H7 (cell line): ENCODE data around the gene LIMS4. TPM values are rescaled to one million over a fixed set of nuclear protein-coding genes. Genes with fewer than 3 reads are reported as not detected.
"Not testable (repeated sequence)": the region's sequence is repeated elsewhere in the genome, so short reads cannot be mapped to it uniquely, and the experiment has no call there.

Experiments
- DNase-seq: peaks from one replicate; pipeline ENCODE4 v3.0.0; 2012
- H3K27me3 ChIP-seq: 2 replicates; pipeline ENCODE4 v1.6.0; 2011; ENCODE audit warnings: mild to moderate bottlenecking, low read length; ENCODE audit not compliant: control insufficient read depth, insufficient read depth
- H3K36me3 ChIP-seq: replicated peaks from 2 replicates; pipeline ENCODE4 v1.5.1; 2011; ENCODE audit warnings: low read length; ENCODE audit not compliant: control insufficient read depth, insufficient read depth
- H3K4me3 ChIP-seq: 2 replicates; pipeline ENCODE4 v1.5.1; 2011; ENCODE audit warnings: low read depth, mild to moderate bottlenecking, control low read depth, low read length, moderate library complexity; ENCODE audit not compliant: insufficient read depth
- total RNA-seq: library from RNA; depleted of rRNA; stranded (reverse); fragments of >200 nt; shearing (Covaris generic); gene quantifications from 2 replicates; pipeline ENCODE4 v1.2.3, GENCODE V29; 2014; rRNA removed

The LIMS4 gene
- total RNA-seq, 1 experiment from 2014 or later = 0.07 TPM

DNA sequence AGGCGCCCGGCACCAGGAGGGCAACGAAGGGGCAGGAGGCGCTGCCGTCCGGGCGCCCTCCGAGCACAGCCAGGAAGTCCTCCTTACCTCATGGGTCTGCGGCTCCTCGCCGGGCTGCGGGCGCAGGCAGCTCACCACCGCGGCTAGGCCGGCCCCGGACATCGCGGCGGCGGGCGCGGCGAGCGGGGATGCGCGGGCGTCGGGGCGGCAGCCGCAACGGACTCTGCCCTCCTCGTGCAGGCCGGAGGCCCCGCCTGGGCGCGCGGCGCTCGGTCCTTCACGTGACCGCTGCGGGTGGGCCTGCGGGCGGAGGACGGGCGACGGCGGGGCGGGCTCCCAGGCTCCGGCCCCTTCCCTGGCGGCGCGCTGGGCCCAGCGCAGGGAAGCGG, 49.0 kb downstream of the LIMS4 start:
- not testable (repeated sequence) for DNase-seq, H3K36me3 ChIP-seq, H3K4me3 ChIP-seq, H3K27me3 ChIP-seq

DNA sequence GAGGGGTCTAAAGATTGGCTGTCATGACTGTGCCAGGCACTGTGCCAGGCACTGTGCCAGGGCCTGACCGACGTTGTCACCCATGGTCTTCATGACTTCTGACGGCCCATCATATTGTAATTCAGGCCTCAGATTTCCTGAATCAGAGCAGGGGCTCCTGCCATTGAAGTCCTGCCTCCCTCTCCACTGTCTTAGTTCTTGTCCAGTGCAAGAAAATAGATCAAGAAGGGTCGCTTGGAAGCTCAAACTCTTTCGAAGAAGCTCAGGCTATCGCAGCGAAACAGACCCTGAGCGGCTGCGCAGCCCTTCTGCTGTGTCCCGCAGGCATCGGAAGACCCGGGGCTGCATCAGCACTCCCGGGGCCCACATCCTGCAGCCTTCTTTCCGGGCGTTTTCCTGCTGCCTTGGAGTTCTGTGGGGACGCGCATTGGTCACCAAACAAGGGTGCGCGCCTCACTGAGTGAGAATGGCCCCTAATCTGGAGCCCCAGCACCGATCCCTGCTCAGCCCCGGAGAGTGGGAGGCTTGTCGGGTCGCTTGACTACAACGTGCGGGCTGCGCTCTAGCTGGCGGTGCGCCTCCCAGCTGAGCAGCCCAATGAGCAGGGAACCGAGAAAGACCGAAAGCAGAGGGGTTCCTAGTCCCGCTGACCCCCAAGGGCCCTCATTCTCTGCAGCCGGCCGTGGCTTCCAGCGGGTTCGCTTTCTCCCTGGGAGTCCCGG, 49.6 kb downstream of the LIMS4 start:
- H3K36me3 ChIP-seq, H3K27me3 ChIP-seq, DNase-seq, H3K4me3 ChIP-seq: not testable (repeated sequence)

GRCh38 chr2:110420641-110421354, 51.8 kb downstream of the LIMS4 start:
- H3K27me3 ChIP-seq, DNase-seq, H3K4me3 ChIP-seq, H3K36me3 ChIP-seq: not testable (repeated sequence)

DNA sequence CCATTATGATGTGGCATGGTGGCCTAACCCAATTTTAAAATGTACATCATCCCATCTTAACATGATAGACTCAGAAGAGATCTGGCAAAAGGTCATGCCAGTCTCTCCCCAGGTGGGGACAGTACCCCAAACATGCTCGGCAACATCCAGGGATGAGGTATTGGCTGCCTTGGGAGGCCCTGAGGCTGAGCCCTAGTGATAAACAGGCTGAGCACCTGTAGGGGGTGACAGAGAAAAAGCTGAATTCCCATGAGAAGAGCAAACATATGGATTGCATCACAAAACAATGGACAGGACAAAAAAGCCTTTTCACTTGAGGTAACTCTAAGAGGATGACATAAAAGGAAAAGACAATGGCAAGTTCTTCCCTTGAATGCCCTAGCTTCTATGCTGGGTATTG, 65.5 kb downstream of the LIMS4 start:
- not testable (repeated sequence) for H3K4me3 ChIP-seq, H3K36me3 ChIP-seq, H3K27me3 ChIP-seq, DNase-seq

DNA sequence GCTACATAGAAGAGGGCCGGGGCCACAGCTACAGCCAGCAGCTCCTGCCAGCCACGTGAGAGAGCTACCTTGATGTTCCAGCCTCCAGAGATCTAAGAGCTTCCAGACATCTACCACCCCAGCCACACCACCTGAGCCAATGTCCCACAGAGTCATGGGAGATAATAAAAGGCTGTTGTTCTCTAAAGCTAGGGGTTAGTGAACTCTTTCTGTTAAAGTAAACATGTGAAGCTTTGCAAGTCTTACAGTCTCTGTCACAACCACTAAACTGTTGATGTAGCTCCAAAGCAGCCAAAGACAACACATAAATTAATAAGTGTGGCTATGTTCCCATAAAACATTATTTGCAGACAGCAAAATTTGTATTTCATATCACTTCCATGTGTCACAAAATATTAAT, 67.6 kb downstream of the LIMS4 start:
- not testable (repeated sequence) for H3K36me3 ChIP-seq, H3K27me3 ChIP-seq, H3K4me3 ChIP-seq, DNase-seq

DNA sequence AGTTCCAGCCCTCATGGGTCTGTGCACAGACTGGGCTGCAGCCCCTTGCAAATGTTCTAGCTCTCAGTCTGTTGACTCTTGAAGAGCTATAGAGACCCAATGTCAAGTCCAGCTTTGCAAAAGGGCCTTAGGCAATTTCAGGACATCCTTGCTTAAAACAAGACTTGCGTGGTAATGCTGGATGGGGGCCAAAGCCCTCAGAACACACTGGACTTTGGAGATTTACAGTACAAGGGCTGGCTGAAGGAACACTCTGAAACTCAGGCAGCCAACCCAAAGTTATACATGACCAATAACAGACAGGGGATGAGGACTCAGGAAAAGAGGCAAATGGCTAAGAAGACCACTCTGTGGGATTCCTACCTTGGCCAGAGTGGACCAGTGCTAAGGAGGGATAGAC, 68.4 kb downstream of the LIMS4 start:
- H3K4me3 ChIP-seq, H3K36me3 ChIP-seq, H3K27me3 ChIP-seq, DNase-seq: not testable (repeated sequence)

DNA sequence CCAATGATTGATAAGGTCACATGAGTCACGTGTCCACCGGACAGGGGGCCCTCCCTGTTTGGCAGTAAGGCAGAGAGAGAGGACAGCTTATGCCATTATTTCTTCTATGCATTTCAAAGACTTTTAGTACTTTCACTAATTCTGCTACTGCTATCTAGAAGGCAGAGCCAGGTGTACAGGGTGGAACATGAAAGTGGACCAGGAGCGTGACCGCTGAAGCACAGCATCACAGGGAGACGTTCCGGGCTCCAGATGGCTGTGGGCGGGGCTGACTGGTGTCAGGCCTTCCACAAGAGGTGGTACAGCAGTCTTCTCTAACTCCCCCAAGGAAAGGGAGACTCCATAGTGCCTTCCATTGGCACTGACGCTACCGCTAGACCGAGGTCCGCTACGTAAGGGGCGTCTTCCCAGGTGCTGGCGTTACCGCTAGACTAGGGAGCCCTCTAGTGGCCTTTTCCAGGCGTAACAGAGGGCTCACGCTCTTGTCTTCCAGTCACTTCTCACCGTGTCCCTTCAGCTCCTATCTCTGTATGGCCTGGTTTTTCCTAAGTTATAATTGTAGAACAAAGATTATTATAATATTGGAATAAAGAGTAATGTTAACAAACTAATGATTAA, 71.5 kb downstream of the LIMS4 start:
- DNase-seq, H3K36me3 ChIP-seq, H3K27me3 ChIP-seq, H3K4me3 ChIP-seq: not testable (repeated sequence)

- not testable (repeated sequence) for H3K27me3 ChIP-seq, H3K4me3 ChIP-seq, DNase-seq
Observed at GRCh38 chr2:110399378-110399777, 73.2 kb downstream of the LIMS4 start.

DNA sequence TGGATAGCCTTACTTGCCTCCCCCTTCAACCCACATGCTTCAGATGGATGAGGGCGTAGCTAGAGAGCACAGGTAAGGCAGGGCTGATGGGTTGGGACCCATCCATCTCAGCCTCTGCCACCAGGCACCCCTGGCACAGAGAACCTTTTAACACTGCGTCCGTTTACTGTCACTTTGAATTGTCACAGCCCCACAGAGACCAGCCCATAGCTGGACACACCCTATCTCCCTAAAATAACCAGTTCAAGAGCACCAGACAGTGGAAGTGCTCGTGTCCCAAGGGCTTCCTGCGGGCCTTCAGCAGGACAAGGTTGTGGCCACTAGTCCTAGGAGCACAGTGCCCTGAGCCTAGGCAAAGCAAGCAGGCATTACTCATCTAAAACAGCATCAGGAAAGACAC, 76.6 kb downstream of the LIMS4 start:
- not testable (repeated sequence) for H3K36me3 ChIP-seq, H3K4me3 ChIP-seq, DNase-seq, H3K27me3 ChIP-seq

More at GRCh38 chr2:110399378-110399777, 73.2 kb downstream of the LIMS4 start:
- H3K36me3 ChIP-seq = not testable (repeated sequence)

Other genes starting within 250 kb of the LIMS4 start
- gene RGPD6, start 104.4 kb upstream of the LIMS4 start, total RNA-seq = 19.7 and 41.8 TPM in 2 replicates
- 136 and 169 TPM in 2 replicates for gene BUB1, start 205.2 kb upstream of the LIMS4 start, total RNA-seq